Mesodermal cell (in vitro differentiated cells): ENCODE measurements around the gene MRPS33.
"Not testable (repeated sequence)": the region's sequence is repeated elsewhere in the genome, so short reads cannot be mapped to it uniquely, and the experiment has no call there.

ENCODE experiments used
- H3K27ac ChIP-seq: 2 replicates; pipeline ENCODE4 v1.7.0; 2013; ENCODE audit warnings: mild to moderate bottlenecking, low read depth, low read length, moderate library complexity; ENCODE audit not compliant: severe bottlenecking
- H3K36me3 ChIP-seq: 2 replicates; pipeline ENCODE4 v1.7.1; 2013; ENCODE audit warnings: mild to moderate bottlenecking, low read length, moderate library complexity; ENCODE audit not compliant: control insufficient read depth, insufficient read depth
- H3K4me1 ChIP-seq: one replicate; pipeline ENCODE4 v1.7.1; 2013; ENCODE audit warnings: mild to moderate bottlenecking, low read length; ENCODE audit not compliant: insufficient read depth, control insufficient read depth, poor library complexity, severe bottlenecking
- H3K4me3 ChIP-seq: 2 replicates; pipeline ENCODE4 v1.7.0; 2013; ENCODE audit warnings: low read length, control low read depth, mild to moderate bottlenecking; ENCODE audit not compliant: insufficient read depth, poor library complexity, severe bottlenecking; ENCODE audit errors: extremely low read depth
- H3K9me3 ChIP-seq: 2 replicates; pipeline ENCODE4 v1.7.1; 2013; ENCODE audit warnings: mild to moderate bottlenecking, low read length, moderate library complexity; ENCODE audit not compliant: control insufficient read depth
- WGBS, 2 experiments: methylation state at CpG; one replicate each; pipeline ENCODE4 v1.1.5; 2013; ENCODE audit warnings: missing lambda C conversion rate in 2 of 2; ENCODE audit not compliant: insufficient coverage in 2 of 2; 5-methylcytosine and 5-hydroxymethylcytosine counted together

The MRPS33 gene

GRCh38 chr7:140982508-140982907 lies 32.2 kb downstream of the MRPS33 start:
- Histone ChIP-seq H3K36me3 (no peaks in the 10 kb centered on the region), H3K4me1 (no peaks in the 10 kb centered on the region), H3K9me3 (peaks cover 5% of the 10 kb centered on the region), H3K4me3 (no peak overlapping the region), H3K27ac (no peak overlapping the region)
- WGBS, 2 experiments, result no CpG with 5 or more reads among the region's 2 CpGs

- 75 to 92% methylated on average over 2 of the region's 2 CpGs for WGBS, 2 experiments
- Histone ChIP-seq H3K36me3 (no peaks in the 10 kb centered on the region), H3K27ac (no peak overlapping the region), H3K4me1 (no peaks in the 10 kb centered on the region), H3K4me3 (no peak overlapping the region), H3K9me3 (peaks cover 5% of the 10 kb centered on the region)
Observed at GRCh38 chr7:140981951-140982350, 32.8 kb downstream of the MRPS33 start.

- H3K27ac ChIP-seq, result no peak overlapping the region
- H3K4me1 ChIP-seq, result no peaks in the 10 kb centered on the region
- H3K4me3 ChIP-seq, result no peak overlapping the region
- no peaks in the 10 kb centered on the region for H3K9me3 ChIP-seq
- WGBS, 2 experiments, result no CpG with 5 or more reads among the region's 1 CpG
- H3K36me3 ChIP-seq, result no peaks in the 10 kb centered on the region
Observed at GRCh38 chr7:140977741-140978140, 37.0 kb downstream of the MRPS33 start.

- Histone ChIP-seq H3K4me1 (no peaks in the 10 kb centered on the region), H3K27ac (no peak overlapping the region), H3K36me3 (no peaks in the 10 kb centered on the region), H3K9me3 (no peaks in the 10 kb centered on the region), H3K4me3 (no peak overlapping the region)
- WGBS, 2 experiments, result 87 to 91% methylated on average over 7 to 9 of the region's 9 CpGs
Observed at GRCh38 chr7:140972876-140973829, 41.6 kb downstream of the MRPS33 start.

GRCh38 chr7:140972344-140972743 lies 42.4 kb downstream of the MRPS33 start:
- H3K36me3 ChIP-seq, result no peaks in the 10 kb centered on the region
- no CpG with 5 or more reads among the region's 2 CpGs for WGBS, 2 experiments
- no peak overlapping the region for H3K27ac ChIP-seq

GRCh38 chr7:140967438-140967837 lies 47.3 kb downstream of the MRPS33 start:
- no peaks in the 10 kb centered on the region for H3K36me3 ChIP-seq
- no peak overlapping the region for H3K27ac ChIP-seq
- H3K9me3 ChIP-seq, result no peaks in the 10 kb centered on the region
- 69 to 84% methylated on average over 2 of the region's 2 CpGs for WGBS, 2 experiments
- H3K4me1 ChIP-seq, result no peaks in the 10 kb centered on the region
- H3K4me3 ChIP-seq, result no peak overlapping the region

More at GRCh38 chr7:140972344-140972743, 42.4 kb downstream of the MRPS33 start:
- H3K4me1 ChIP-seq, result no peaks in the 10 kb centered on the region
- no peak overlapping the region for H3K4me3 ChIP-seq
- H3K9me3 ChIP-seq, result no peaks in the 10 kb centered on the region

GRCh38 chr7:140966561-140967233 lies 48.1 kb downstream of the MRPS33 start:
- 68 to 72% methylated on average over 2 to 4 of the region's 5 CpGs for WGBS, 2 experiments
- Histone ChIP-seq H3K4me1 (no peaks in the 10 kb centered on the region), H3K4me3 (no peak overlapping the region), H3K36me3 (no peaks in the 10 kb centered on the region), H3K9me3 (no peaks in the 10 kb centered on the region), H3K27ac (no peak overlapping the region)

- H3K4me1 ChIP-seq, result no peaks in the 10 kb centered on the region
- peaks cover 10% of the 10 kb centered on the region for H3K9me3 ChIP-seq
- 85 to 100% methylated on average over 1 to 2 of the region's 4 CpGs for WGBS, 2 experiments
- H3K4me3 ChIP-seq, result no peak overlapping the region
- H3K27ac ChIP-seq, result no peak overlapping the region
- H3K36me3 ChIP-seq, result no peaks in the 10 kb centered on the region
Observed at GRCh38 chr7:140961117-140961516, 53.6 kb downstream of the MRPS33 start.

GRCh38 chr7:140956997-140957396 lies 57.8 kb downstream of the MRPS33 start:
- H3K9me3 ChIP-seq, H3K36me3 ChIP-seq, H3K4me1 ChIP-seq, H3K27ac ChIP-seq, H3K4me3 ChIP-seq: not testable (repeated sequence)
- WGBS, 2 experiments, result 89 to 94% methylated on average over 17 to 22 of the region's 25 CpGs
